Hematopoietic multipotent progenitor cell treated with erythropoietin and hydrocortisone succinate and interleukin-3 and kit ligand, for 8 days (in vitro differentiated cells): ENCODE data around the gene CA10.

Source experiments
- DNase-seq: peaks from one replicate; pipeline ENCODE4 v3.0.0-alpha.2; 2015

Gene CA10

DNA sequence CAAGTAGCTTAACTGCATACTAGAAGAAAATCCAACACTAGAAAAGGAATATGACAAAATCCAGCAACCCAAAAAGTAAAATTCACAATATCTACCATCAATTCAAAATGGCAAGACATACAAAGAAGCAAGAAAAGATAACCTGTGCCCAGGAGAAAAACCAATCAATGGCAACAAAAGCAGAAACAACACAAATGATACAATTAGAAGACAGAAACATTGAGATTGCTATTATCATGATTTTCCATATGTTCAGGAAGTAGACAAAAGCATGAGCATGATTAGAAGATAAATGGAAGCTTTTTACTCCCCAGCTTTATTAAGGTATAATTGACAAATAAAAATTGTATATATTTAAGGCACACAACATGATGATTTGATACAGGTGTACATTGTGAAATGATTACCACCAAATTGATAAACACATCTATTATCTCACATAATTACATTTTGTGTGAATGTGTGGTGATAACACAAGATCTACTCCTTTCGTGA is 117.3 kb downstream of the CA10 start:
- no peak for DNase-seq

DNA sequence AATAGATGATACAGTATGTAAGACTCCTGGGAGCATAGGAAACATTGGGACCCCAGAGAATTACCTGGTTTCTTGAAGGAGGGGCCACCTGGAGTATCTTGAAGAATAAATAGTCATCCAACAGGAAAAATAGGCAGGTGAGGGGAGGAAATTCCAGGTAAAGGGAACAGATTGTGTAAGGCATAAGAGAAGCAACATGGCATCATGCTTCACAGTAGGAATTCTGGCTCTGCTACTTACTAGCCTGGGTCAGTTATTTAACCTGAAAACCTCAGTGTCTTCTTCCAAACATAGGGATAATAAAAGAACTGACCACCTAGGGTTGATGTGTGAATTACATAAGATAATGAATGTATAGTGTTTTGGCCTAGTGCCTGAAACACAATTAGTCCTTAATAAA is 122.1 kb downstream of the CA10 start:
- no peak for DNase-seq

DNA sequence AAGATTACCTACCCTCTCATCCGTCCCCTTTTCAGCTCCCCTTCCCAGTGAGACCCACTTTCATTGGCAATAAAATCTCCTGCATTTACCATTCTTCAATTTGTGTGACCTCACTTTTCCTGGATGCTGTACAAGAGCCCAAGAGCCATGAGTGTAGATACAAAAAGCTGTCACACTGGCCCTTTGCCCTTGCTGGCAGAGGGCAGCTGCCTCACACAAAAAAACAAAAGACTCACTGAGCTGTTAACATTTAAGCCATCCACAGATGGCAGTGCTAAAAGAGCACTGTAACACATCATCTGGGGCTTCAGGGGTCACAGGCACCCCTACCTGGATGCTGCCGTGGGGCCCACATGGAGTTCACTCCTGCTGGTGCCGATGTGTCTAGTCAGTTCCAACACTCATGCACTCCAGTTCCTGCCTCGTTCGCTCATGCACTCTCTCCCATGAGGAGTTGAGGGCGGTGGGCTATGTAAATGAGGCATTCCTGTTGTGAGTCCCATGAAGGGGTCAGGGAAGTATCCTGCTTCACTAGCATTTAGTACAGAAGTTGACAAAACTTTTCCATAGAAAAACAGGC is 123.1 kb downstream of the CA10 start:
- DNase-seq: no peak

DNA sequence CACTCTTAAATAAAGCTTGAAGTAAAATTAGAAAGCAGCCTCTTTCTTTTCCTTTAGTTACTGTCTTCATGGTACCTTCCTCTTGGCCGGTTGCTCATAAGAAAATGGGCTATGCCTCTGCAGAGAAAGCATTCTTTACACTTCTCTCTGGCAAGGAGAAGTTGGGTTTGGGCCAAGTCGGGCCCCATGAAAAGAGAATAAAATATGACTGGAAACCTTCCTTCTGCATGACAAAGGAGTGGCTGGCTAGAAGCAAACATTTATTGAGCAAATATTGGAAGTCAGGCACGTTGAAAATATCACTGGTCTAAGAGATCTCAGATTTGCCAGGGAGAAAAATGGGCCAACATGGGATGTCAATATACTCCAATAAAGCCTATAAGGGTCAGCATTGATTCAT is 126.1 kb downstream of the CA10 start:
- no peak for DNase-seq

DNA sequence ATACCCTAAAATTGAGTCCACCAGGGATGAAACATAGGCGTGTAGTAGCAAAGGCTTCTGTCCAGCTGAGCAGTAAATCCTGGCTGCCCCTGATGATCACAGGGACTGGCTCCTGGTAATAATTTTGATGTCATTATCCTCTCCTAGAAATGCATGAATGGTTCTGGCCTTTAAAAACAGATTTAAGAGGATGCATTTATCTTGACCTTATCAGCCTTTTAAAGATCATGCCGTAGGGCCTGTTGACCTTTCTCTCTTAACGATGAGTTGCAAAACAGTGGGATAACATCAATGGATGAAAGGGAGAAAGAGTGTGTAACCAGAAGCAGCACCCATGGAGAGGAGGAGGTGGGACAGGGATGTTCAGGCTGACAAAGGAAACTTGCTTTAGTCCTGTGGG is 128.5 kb downstream of the CA10 start:
- no peak for DNase-seq

DNA sequence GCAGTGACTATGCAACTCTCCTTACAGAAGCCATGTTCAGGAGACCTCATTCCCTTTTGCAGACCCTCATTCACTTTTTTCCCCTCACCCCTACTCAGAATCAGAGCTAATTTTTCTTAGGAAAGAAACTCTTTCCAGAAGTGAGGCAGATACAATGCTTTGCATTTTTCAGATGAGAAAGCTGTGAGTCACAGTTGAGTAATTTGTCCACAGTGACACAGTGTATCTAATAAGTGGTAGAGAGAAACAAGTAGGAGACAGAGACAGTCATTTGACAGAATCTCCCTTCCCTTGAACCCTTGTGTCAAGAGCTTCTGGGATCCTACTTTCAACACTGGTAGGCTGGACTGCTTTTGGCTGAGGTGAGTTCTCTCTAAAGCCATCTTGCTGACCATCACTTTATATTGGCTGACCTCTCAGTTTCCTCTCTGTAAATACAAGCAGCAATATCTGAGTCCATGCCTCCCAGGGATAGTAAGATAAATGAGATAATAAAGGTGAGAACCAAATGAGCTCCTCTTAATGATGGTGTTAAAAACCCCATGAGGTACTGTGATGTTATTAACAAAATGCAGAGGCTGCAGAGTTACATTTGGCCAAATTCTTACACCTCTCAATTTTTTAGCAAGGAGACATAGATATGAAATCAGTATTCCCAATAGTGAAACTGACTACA is 130.8 kb downstream of the CA10 start:
- no peak for DNase-seq

DNA sequence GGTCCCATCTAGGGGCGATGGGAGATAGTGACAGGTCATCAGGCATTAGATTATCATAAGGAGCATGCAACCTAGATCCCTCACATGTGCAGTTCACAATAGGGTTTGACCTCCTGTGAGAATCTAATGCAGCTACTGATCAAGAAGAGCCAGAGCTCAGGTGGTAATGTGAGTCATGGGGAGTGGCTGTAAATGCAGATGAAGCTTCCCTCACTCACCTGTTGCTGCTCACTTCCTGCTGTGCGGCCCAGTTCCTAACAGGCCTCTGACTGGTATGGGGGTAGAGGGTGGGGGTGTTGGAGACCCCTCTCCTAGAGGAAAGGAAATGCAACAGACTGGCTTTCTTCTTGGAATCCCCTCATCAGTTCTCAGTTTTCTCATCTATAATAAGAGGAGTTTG is 131.4 kb downstream of the CA10 start:
- DNase-seq: no peak

DNA sequence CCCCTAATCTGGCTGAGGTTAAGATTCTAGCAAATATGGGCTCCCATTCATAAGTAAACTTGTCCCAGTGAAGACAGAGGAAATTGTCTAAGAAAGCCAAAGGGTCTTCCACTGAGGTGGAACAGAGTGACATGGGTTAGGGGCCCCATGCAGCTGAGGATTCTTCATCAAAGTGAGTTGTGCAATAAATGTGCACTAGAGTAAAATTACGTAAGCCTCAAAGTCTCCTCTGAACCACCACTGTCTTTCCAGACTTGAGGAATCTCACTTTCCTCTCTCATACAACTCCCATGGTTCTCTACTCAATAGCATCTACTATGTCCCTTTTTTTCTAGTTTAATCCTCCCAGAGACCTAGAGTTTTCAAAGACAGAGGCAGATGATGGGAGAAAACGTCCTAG is 132.4 kb downstream of the CA10 start:
- no peak for DNase-seq

DNA sequence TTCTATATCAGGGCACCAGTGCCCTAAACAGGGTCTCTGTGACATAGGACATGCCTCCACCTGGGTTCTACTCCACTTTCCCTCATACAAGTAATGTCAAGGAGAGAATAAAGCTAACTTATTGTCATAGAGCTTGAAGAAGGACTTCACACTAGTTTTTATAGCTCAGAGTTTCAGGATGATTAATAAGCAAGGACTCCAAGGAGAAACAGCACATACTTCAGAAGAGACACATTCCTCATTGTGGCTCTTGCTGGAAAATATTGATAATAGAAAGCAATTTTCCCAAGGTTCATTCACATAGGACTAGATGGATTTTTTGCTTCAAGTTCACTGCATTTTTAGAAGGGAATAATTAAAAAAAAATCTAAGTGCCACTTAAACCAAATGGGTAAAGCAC is 133.3 kb downstream of the CA10 start:
- DNase-seq: no peak

DNA sequence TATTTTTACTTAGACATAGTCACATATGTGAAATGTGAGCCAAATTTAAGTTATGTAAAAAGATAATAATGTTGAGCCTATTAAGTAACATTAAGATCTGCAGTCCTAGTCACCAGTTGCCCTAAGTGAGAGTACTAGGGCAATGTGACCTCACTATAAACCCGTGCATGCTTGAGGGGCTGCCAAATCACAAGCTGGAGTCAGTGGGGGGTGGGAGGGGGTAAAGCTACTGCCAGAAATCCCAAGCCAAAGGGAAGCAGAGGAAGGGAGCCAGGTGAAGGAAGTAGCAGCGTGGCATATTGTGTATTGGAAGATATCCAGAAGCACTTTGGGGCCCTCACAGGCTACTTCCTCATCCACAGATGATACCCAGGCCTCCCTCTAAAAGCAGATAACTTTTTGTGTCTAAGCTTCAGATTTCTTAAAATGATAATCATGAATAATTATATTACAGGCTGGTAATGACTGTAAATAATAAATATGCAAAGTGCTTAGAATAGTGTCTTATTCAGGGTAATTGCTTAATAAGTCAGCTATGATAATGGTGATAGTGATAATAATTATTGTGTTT is 134.1 kb downstream of the CA10 start:
- no peak for DNase-seq

DNA sequence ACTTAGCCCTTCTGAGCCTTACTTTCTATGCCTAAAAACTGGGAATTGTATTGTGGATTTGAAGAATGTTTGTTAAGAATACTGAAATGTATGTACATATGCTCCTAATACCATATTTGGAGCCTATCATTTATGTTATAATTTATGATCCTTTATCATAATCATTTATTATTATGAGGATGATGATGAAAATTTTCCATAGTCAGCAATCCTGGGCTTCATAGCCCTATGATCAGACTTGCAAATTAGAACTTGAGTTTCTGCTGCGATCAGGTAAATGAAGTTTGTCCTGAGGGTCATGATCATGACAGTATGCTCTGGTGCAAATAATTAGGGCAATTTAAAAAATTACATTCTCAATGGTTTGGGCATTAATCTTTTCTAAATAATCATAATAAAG is 147.4 kb downstream of the CA10 start:
- no peak for DNase-seq

DNA sequence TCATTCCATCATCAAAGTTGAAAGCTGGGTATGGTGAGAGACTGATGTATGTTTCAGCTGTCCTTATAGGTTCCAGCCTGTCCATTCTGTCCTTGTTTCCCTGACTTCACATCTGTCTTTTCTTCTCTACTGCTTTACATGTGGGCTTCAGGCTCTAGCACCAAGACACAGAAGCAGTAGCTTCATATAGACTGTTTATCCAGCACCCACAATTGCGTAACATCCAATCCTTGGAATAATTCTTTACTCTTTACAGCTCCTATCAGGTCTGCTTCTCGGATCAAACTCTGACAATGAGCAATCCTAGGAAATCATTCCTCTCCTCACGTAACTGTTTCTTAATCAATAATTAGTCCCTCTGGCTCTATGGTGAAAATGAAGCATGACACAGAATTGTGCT is 158.9 kb downstream of the CA10 start:
- DNase-seq: no peak

DNA sequence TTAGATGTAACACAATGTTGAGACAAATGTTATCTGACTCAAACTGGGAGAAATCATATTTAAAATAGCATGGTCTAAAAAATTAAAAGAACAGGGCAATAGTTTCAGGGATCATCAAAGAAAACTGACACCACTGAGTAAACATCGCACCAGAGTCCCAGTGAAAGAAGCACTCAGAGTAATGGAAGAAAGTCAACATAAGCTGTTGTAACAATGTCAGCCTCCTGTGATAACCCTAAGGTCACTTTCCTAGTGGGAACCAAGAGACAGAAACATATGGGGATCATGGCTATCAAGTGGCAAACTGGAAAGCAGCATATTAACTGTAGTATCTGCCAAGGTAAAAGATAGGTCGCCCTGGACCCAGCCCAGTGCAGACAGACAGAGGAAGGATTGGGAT is 160.8 kb downstream of the CA10 start:
- DNase-seq: no peak

DNA sequence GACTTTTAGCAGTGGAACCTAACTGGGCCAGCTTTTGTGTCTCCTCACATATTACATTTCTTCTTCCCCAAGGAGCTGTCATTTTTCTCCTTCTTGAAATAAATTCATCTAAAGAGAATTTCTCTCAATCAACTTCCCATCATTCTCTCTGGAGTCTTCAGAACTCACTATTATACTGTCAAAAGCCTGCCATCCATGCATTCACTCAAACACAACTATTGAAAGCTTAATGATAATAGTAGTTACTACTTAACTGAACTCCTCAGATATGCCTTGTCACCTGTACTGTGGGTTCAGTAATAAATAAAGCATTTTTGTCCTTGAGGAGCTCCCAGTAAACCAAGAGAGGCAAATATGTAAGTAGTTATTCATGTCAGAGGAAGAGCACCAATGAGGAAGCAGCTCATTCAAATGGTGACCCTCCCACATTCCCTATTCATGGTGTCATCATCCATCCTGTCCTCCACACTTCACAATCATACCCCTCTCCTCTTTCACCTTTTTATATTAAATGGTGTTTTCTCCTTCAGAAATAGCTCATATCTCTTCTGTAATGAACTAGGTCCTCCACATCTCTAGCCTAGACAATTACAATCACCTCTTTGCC is 162.6 kb downstream of the CA10 start:
- DNase-seq: no peak

DNA sequence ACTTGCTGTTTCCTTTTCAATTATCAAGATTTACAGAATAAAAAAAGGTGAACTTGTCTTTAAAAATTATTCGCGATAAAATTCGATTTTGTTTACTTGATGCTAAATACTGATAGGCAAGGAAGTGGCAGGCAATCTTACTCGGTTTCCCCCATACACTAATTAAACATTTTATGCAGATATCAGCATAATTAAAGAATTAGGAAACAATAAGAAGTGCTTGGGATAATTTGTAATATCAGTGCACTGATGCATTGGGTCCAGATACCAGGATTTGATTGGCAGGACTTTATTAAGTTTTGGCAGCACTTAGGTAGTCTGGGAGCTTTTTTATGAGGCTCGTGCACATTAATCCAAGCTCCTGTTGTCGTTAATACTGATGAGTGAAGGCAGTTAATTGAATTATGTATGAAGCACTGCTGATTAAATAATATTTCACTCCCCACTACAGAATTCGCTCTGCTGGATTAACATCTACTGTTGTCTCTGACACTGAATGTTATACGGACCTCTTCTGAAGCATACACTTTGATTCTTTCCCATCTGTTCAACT is 165.6 kb downstream of the CA10 start:
- DNase-seq: no peak

DNA sequence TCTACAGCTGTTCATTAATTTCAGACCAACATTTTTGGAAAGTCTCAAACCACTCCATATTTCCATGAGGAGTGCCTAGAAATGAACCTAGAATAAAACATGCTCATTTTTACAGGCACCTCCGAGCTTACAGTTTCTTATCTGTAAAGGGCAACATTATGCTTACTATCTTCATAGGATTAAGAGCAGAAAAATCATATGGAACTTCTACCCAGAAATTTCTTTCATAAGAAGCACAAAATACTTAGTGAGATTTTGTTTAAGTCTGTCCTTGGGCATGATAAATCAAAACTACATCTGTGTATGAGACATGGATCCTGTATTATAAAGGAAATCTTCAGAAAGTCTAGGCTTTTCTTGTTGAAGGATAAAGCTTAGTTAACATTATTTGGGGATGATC is 187.4 kb downstream of the CA10 start:
- DNase-seq: no peak

DNA sequence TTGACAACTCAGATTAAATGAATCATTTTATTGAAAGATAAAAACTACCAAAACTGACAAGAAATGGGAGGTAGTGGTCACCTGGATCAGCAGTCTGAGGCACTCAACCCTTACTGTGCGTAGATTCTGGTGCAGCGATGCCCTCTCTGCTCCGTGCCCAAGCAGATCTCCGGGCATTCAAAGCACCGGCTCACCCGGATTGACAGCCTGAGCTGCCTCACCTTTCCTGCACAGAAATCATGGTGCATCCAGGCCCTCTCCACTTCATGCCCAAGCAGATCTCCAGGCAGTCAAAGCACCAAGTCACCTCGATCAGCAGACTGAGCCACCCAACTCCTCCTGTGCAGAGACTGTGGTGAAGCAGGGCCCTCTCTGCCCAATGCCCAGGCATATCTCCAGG is 196.8 kb downstream of the CA10 start:
- DNase-seq: no peak

DNA sequence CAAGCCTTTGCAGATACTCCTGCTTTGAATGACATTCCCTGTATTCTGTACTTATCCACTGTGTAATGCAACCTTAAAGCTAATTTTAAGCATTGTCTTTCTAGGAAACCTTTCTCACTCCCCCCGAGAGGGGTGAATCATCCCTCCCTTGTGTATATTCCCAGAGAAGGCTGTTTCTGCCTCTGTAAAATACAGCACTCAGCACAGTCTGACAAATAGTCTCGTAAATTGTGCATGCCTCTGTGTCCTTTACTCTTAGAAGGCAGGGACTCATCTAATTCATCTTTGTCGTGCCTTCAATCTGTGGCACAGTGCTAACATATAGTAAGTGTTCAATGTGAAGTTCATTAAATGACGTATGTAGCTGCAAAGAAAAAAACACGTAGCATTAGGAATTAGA is 200.7 kb downstream of the CA10 start:
- no peak for DNase-seq

DNA sequence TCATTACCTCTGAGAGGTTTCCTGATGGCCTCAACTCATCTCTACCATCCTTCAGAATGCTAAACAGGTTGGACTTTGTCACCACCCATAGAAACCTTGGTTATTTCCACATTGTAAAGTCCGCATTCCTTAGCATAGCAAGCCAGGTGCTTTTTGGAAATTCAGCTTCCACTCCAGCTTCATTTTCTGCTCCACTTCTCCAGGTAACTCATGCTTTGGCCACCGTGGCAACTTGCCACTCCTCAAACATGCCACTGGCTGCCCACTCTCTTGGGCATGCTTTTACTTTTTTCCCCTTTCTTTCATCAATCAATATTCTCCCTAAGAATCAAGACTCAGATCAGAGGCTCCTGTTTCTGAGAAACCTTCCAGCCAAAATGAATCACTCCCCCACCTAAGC is 203.3 kb downstream of the CA10 start:
- DNase-seq: no peak

DNA sequence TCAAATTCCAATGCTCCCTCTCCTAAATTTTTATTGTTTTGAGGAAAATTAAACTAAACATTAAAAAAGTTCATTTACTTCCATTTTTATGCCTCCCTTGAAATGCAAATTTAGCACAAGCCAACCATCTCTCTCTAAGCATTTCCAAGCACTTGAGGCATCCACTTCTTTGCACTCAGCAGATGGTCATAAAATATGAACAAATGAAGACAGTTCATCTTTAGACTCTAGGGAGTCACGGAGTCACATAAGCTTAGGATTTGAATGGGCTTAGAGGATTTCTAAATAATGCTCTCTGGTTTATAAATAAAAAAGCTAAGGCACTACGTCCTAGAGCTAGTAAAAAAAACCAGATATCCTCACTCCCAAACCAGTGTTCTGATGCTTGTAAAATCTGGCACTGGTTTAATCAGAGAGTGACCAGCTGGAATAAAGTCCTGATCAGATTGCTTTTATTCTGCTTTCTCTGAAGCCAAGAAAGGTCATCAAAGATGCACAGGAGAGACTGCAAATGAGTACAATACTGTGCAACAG is 204.2 kb downstream of the CA10 start:
- no peak for DNase-seq

DNA sequence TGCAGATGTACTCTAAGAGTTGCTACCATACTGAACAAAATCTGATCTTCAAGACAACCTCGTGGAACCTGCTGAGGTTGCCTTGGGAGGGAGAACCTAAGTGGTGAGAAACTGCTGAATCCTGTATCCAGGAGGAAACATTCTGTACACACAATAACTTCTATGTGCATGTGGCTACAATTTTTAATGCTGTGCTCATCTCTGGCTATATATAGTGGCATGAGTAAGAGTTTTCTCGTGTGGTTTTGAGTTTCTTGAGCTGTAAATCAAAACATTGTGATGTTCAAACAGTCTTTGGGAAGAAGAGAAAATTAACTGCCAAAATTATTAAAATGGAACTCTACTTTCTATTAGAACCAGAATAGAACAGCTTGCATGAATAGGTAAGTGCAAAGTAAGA is 206.8 kb downstream of the CA10 start:
- DNase-seq: no peak

DNA sequence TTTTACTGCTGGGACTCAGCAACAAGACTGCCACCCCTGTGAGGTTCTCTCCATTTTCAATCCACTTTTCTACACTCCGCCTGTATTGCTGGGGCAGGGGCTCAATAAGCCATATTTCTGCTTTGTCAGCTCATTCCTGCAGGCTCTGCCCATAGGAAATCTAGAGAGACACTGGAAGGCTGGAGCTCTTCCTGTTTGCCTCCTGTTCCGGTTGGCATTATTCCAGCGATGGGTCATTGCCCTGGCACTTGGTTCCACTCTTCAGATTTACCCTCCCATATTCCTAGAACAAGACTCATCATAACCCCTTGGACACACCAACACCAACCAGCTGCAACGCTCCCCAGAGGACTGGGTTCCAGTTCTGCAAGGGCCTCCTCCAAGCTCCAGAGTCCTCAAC is 210.4 kb downstream of the CA10 start:
- DNase-seq: no peak

DNA sequence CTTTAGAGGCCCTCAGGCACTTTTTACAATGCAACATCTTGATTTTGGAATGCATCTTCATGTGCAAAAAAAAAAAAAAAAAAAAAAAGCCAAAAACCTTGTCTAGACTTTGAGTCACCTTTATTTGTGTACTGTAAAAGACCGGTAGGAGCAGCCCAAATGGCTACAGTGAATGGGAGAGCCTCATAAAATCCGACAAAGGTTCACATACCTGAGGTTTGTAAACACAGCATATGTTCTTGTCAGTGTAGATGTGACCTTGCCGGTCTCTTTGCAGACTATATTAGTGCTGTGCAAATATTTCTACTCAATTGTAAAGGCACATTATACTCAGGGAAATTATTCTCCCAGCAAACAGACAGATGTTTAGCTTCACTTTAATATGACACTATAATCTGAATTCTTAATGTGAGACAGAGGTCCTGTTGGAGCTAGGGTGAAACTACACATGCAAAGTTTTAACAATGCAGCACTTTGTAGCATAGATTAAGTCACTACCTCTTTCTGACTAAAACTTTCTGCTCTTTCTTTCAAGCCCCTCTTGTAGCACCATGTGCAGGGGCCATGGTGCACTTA is 211.3 kb downstream of the CA10 start:
- DNase-seq: no peak
